Nephron (organoid): ENCODE data around the gene DTNBP1.

ENCODE experiments used
- H3K27ac Mint-ChIP-seq, 3 experiments: 2 replicates each; pipeline ENCODE4 v1.8.0; 2020; ENCODE audit warnings: mixed read lengths in 3 of 3, mild to moderate bottlenecking in 2 of 3, moderate library complexity in 1 of 3
- H3K27me3 Mint-ChIP-seq: 2 replicates; pipeline ENCODE4 v1.8.0; 2021; ENCODE audit warnings: low read depth, mild to moderate bottlenecking, moderate library complexity, mixed read lengths
- H3K36me3 Mint-ChIP-seq: 2 replicates; pipeline ENCODE4 v1.8.0; 2020; ENCODE audit warnings: low read depth, mixed read lengths
- H3K4me1 Mint-ChIP-seq: 2 replicates; pipeline ENCODE4 v1.8.0; 2020; ENCODE audit warnings: mixed read lengths
- H3K4me3 Mint-ChIP-seq, 3 experiments: 2 replicates each; pipeline ENCODE4 v1.8.0; 2020; ENCODE audit warnings: mild to moderate bottlenecking in 3 of 3, mixed read lengths in 3 of 3, moderate library complexity in 2 of 3
- H3K9me3 Mint-ChIP-seq: 2 replicates; pipeline ENCODE4 v1.8.0; 2020; ENCODE audit warnings: mixed read lengths
- CTCF ChIP-seq, 3 experiments: fragments of 200-600 bp; sonication (generic); IDR thresholded peaks; one replicate each; pipeline ENCODE4 v1.5.0; 2021; ENCODE audit warnings: antibody characterized with exemption in 3 of 3; ENCODE audit not compliant: unreplicated experiment in 3 of 3

Gene DTNBP1

GRCh38 chr6:15507746-15508145, 155.1 kb downstream of the DTNBP1 start:
- no peak overlapping the region for H3K4me3 Mint-ChIP-seq
- H3K27me3 Mint-ChIP-seq = no peaks in the 10 kb centered on the region
- no peak overlapping the region for H3K27ac Mint-ChIP-seq
- peaks cover 62% of the 10 kb centered on the region for H3K4me1 Mint-ChIP-seq
- no peak for TF ChIP-seq CTCF (IDR thresholded peaks at IDR 0.05; ENCODE audit: unreplicated experiment in 3 of 3)
- H3K9me3 Mint-ChIP-seq = no peaks in the 10 kb centered on the region
- H3K36me3 Mint-ChIP-seq = peaks cover 76% of the 10 kb centered on the region

DNA sequence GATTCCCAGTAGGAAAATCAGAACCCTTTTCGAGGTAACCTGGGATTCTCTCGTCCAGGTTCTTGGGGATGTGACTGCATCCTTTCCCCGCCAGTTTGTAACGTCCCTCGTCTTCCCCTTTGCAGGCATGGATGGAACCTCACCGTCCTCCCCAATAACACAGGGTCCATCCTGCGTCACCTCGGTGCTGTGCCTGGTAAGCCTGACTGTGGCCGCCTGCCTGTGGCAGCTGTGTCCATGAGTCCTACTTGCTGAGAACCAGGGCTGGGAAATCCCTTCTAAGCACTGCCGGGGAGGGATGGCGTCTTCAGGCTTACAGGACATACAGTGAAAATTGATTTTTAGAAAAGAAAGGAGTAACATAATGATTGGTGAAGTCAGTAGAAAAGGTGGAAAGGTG, 155.6 kb downstream of the DTNBP1 start:
- no peak overlapping the region for H3K4me3 Mint-ChIP-seq
- H3K27me3 Mint-ChIP-seq = no peaks in the 10 kb centered on the region
- TF ChIP-seq CTCF (IDR thresholded peaks at IDR 0.05; ENCODE audit: unreplicated experiment in 3 of 3) = no peak
- peaks cover 75% of the 10 kb centered on the region for H3K36me3 Mint-ChIP-seq
- peaks cover 67% of the 10 kb centered on the region for H3K4me1 Mint-ChIP-seq
- no peak overlapping the region for H3K27ac Mint-ChIP-seq
- H3K9me3 Mint-ChIP-seq = no peaks in the 10 kb centered on the region

- H3K27ac Mint-ChIP-seq = peak overlapping the region; percentile 72 to 95 (median 87)
- no peak for TF ChIP-seq CTCF (IDR thresholded peaks at IDR 0.05; ENCODE audit: unreplicated experiment in 3 of 3)
- H3K36me3 Mint-ChIP-seq = peaks cover 75% of the 10 kb centered on the region
- H3K4me3 Mint-ChIP-seq = peak overlapping the region in 1 of 3 experiments; percentile 36
- no peaks in the 10 kb centered on the region for H3K27me3 Mint-ChIP-seq
- peaks cover 75% of the 10 kb centered on the region for H3K4me1 Mint-ChIP-seq
- no peaks in the 10 kb centered on the region for H3K9me3 Mint-ChIP-seq
These were observed 156.8 kb downstream of the DTNBP1 start for GRCh38 chr6:15506066-15506465.

DNA sequence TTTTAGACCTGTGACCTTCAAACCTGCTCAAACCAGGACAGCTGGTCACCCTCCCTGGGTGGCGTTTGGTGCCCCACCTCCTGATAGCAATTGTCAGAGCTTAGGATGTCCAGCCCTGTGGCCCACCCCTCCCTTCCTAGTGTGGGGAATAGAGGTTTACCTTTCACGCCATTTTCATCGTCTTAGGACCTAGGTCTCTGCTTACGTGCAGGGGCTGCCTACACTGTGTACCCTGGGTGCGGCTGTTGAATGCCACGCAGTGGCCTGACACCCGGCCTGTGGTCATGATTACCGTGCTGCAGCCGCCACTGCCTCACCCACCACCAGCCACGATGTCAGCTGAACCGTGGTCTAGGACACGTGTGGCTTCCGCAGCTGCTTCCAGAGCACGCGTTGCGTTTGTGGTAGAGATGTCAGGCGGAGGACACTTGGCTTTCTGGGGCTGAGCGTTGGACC, 157.3 kb downstream of the DTNBP1 start:
- H3K27me3 Mint-ChIP-seq = no peaks in the 10 kb centered on the region
- H3K4me3 Mint-ChIP-seq = peak overlapping the region in 1 of 3 experiments; percentile 36
- peak overlapping the region; percentile 72 to 95 (median 87) for H3K27ac Mint-ChIP-seq
- no peaks in the 10 kb centered on the region for H3K9me3 Mint-ChIP-seq
- TF ChIP-seq CTCF (IDR thresholded peaks at IDR 0.05; ENCODE audit: unreplicated experiment in 3 of 3) = no peak
- peaks cover 81% of the 10 kb centered on the region for H3K4me1 Mint-ChIP-seq
- H3K36me3 Mint-ChIP-seq = peaks cover 75% of the 10 kb centered on the region

DNA sequence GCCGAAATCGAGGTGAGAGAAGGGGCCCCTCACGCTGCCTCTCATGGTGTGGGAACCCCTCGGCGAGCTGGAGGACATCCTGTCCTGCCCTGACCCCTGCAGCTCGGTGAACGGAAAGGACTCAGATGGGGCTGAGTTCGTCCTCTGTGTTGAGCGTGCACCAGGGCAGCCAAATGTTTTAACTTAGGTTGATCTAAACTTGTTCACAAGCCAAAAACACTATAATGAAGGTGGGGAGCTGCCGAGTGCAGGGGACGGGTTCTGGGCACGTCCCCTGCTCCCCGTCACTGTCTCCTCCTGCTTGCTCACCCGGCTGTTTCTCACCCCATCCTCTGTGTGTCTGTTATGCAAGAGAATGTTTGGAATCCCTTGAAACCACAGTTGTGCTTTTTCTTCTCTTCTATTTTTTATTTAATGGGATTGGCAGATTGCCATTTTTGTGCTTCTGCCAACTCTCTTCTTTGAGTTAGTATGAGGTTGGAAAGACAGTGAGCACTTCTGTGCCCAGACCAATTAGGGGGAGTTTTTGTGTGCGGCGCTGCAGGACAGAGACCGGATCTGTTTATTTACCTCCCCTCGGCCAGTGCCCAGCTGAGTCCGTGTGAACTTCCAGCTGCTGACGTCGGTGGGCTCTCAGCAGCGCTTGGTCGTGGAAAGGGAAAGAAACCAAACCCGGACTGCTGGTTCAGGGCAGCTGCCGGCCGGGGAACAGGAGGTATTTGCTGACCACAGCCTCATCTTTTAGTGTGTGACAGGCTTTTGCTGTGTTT, 158.1 kb downstream of the DTNBP1 start:
- H3K27ac Mint-ChIP-seq = peak overlapping the region; percentile 72 to 95 (median 87)
- peak overlapping the region; percentile 53 to 63 (median 59) for H3K4me3 Mint-ChIP-seq
- H3K36me3 Mint-ChIP-seq = peaks cover 77% of the 10 kb centered on the region
- TF ChIP-seq CTCF (IDR thresholded peaks at IDR 0.05; ENCODE audit: unreplicated experiment in 3 of 3) = no peak
- no peaks in the 10 kb centered on the region for H3K9me3 Mint-ChIP-seq
- no peaks in the 10 kb centered on the region for H3K27me3 Mint-ChIP-seq
- peaks cover 88% of the 10 kb centered on the region for H3K4me1 Mint-ChIP-seq

GRCh38 chr6:15504040-15504495, 158.8 kb downstream of the DTNBP1 start:
- peak overlapping the region; percentile 53 to 63 (median 63) for H3K4me3 Mint-ChIP-seq
- peak overlapping the region; percentile 72 to 95 (median 87) for H3K27ac Mint-ChIP-seq
- peaks cover 77% of the 10 kb centered on the region for H3K36me3 Mint-ChIP-seq
- no peaks in the 10 kb centered on the region for H3K27me3 Mint-ChIP-seq
- H3K9me3 Mint-ChIP-seq = no peaks in the 10 kb centered on the region
- H3K4me1 Mint-ChIP-seq = peaks cover 92% of the 10 kb centered on the region
- no peak for TF ChIP-seq CTCF (IDR thresholded peaks at IDR 0.05; ENCODE audit: unreplicated experiment in 3 of 3)
